H9 (cell line): ENCODE measurements around the gene MGAT5. TPM values are rescaled to one million over a fixed set of nuclear protein-coding genes. Genes with fewer than 3 reads are reported as not detected.

ENCODE experiments used
- DNase-seq: peaks from one replicate; pipeline ENCODE4 v3.0.0-alpha.2; 2017
- H2AFZ ChIP-seq: one replicate; pipeline ENCODE4 v1.6.1; 2013; ENCODE audit warnings: mild to moderate bottlenecking, low read length, control low read depth, moderate library complexity
- H2AK5ac ChIP-seq: 2 replicates; pipeline ENCODE4 v1.6.1; 2013; ENCODE audit warnings: low read length, control low read depth, mixed read lengths; ENCODE audit not compliant: insufficient read length
- H2BK120ac ChIP-seq: one replicate; pipeline ENCODE4 v1.6.1; 2013; ENCODE audit warnings: low read depth, mild to moderate bottlenecking, low read length, control low read depth, inconsistent platforms; ENCODE audit not compliant: poor library complexity, severe bottlenecking
- H2BK12ac ChIP-seq: 2 replicates; pipeline ENCODE4 v1.6.1; 2013; ENCODE audit warnings: low read length, control low read depth, mixed read lengths, low read depth; ENCODE audit not compliant: insufficient read length
- H2BK15ac ChIP-seq: 2 replicates; pipeline ENCODE4 v1.6.1; 2013; ENCODE audit warnings: low read depth, low read length, control low read depth
- H2BK20ac ChIP-seq: one replicate; pipeline ENCODE4 v1.6.1; 2013; ENCODE audit warnings: low read depth, mild to moderate bottlenecking, low read length, control low read depth, inconsistent platforms; ENCODE audit not compliant: poor library complexity, severe bottlenecking
- H2BK5ac ChIP-seq: 2 replicates; pipeline ENCODE4 v1.6.1; 2013; ENCODE audit warnings: low read length, control low read depth, mixed read lengths; ENCODE audit not compliant: insufficient read length
- H3K14ac ChIP-seq: 2 replicates; pipeline ENCODE4 v1.6.1; 2013; ENCODE audit warnings: low read length, control low read depth; ENCODE audit not compliant: insufficient read depth
- H3K18ac ChIP-seq: 2 replicates; pipeline ENCODE4 v1.6.1; 2013; ENCODE audit warnings: low read depth, mild to moderate bottlenecking, mixed read lengths, low read length, control low read depth; ENCODE audit not compliant: insufficient read length
- H3K23ac ChIP-seq: 2 replicates; pipeline ENCODE4 v1.6.1; 2013; ENCODE audit warnings: low read length, control low read depth, mixed read lengths, low read depth; ENCODE audit not compliant: insufficient read length
- H3K23me2 ChIP-seq: 2 replicates; pipeline ENCODE4 v1.6.1; 2013; ENCODE audit warnings: low read depth, mild to moderate bottlenecking, mixed read lengths, low read length, control low read depth; ENCODE audit not compliant: insufficient read length, poor library complexity, severe bottlenecking
- H3K27ac ChIP-seq: 2 replicates; pipeline ENCODE4 v1.5.1; 2013; ENCODE audit warnings: low read length, control low read depth, mixed read lengths, low read depth; ENCODE audit not compliant: insufficient read length
- H3K27me3 ChIP-seq: 2 replicates; pipeline ENCODE4 v1.6.1; 2013; ENCODE audit warnings: low read length, control low read depth, inconsistent platforms; ENCODE audit not compliant: insufficient read depth
- H3K4ac ChIP-seq: 2 replicates; pipeline ENCODE4 v1.6.1; 2013; ENCODE audit warnings: low read depth, mild to moderate bottlenecking, control low read depth, inconsistent platforms, low read length, moderate library complexity
- H3K4me1 ChIP-seq: 2 replicates; pipeline ENCODE4 v1.6.1; 2013; ENCODE audit warnings: low read length, control low read depth, inconsistent platforms; ENCODE audit not compliant: insufficient read depth
- H3K4me2 ChIP-seq: 2 replicates; pipeline ENCODE4 v1.6.1; 2013; ENCODE audit warnings: low read length, control low read depth, mixed read lengths; ENCODE audit not compliant: insufficient read length, insufficient read depth
- H3K56ac ChIP-seq: 2 replicates; pipeline ENCODE4 v1.6.1; 2013; ENCODE audit warnings: low read depth, mild to moderate bottlenecking, mixed read lengths, low read length, control low read depth; ENCODE audit not compliant: insufficient read length
- H3K79me1 ChIP-seq: 2 replicates; pipeline ENCODE4 v1.6.1; 2013; ENCODE audit warnings: low read depth, mild to moderate bottlenecking, moderate library complexity, low read length, control low read depth, inconsistent platforms; ENCODE audit not compliant: insufficient read depth, poor library complexity, severe bottlenecking
- H3K79me2 ChIP-seq: 2 replicates; pipeline ENCODE4 v1.6.1; 2013; ENCODE audit warnings: low read length, control low read depth, inconsistent platforms; ENCODE audit not compliant: insufficient read depth
- H3K9ac ChIP-seq: 2 replicates; pipeline ENCODE4 v1.6.1; 2013; ENCODE audit warnings: low read length, control low read depth, mixed read lengths; ENCODE audit not compliant: insufficient read length; ENCODE audit errors: extremely low read depth
- H3K9me3 ChIP-seq: one replicate; pipeline ENCODE4 v1.6.1; 2013; ENCODE audit warnings: low read depth, low read length, inconsistent platforms; ENCODE audit not compliant: control insufficient read depth
- H3T11ph ChIP-seq: one replicate; pipeline ENCODE4 v1.6.1; 2013; ENCODE audit warnings: mild to moderate bottlenecking, low read length, control low read depth, inconsistent platforms
- H4K20me1 ChIP-seq: one replicate; pipeline ENCODE4 v1.6.1; 2013; ENCODE audit not compliant: control insufficient read depth, insufficient read length, insufficient read depth
- H4K5ac ChIP-seq: 2 replicates; pipeline ENCODE4 v1.6.1; 2013; ENCODE audit warnings: low read depth, mild to moderate bottlenecking, mixed read lengths, low read length, control low read depth; ENCODE audit not compliant: insufficient read length
- H4K8ac ChIP-seq: replicated peaks from 2 replicates; pipeline ENCODE4 v1.6.1; 2013; ENCODE audit warnings: low read length, control low read depth, mixed read lengths, low read depth; ENCODE audit not compliant: insufficient read length
- H4K91ac ChIP-seq: 2 replicates; pipeline ENCODE4 v1.6.1; 2013; ENCODE audit warnings: low read depth, mild to moderate bottlenecking, moderate library complexity, mixed read lengths, low read length, control low read depth; ENCODE audit not compliant: insufficient read length
- H3K27ac Mint-ChIP-seq, 3 experiments: 2 replicates in 2 of 3; 3 replicates in 1 of 3; pipeline ENCODE4 v1.8.0; 2020 to 2021; ENCODE audit warnings: mixed read lengths in 3 of 3, mild to moderate bottlenecking in 1 of 3, moderate library complexity in 1 of 3
- H3K27me3 Mint-ChIP-seq: 2 replicates; pipeline ENCODE4 v1.8.0; 2021; ENCODE audit warnings: low read depth, mild to moderate bottlenecking, moderate library complexity, mixed read lengths
- H3K36me3 Mint-ChIP-seq, 3 experiments: 2 replicates in 2 of 3; 3 replicates in 1 of 3; pipeline ENCODE4 v1.8.0; 2020 to 2021; ENCODE audit warnings: low read depth in 3 of 3, mixed read lengths in 3 of 3; ENCODE audit not compliant: insufficient read depth in 1 of 3
- H3K4me1 Mint-ChIP-seq, 2 experiments: 2 replicates each; pipeline ENCODE4 v1.8.0; 2020; ENCODE audit warnings: mixed read lengths in 2 of 2
- H3K4me3 Mint-ChIP-seq, 2 experiments: 2 replicates in 1 of 2; 3 replicates in 1 of 2; pipeline ENCODE4 v1.8.0; 2020 to 2021; ENCODE audit warnings: mild to moderate bottlenecking in 2 of 2, mixed read lengths in 2 of 2, moderate library complexity in 1 of 2
- H3K9me3 Mint-ChIP-seq, 2 experiments: 2 replicates in 1 of 2; 3 replicates in 1 of 2; pipeline ENCODE4 v1.8.0; 2020; ENCODE audit warnings: mild to moderate bottlenecking in 2 of 2, mixed read lengths in 2 of 2, moderate library complexity in 1 of 2
- WGBS: extraction: QIAGEN DNeasy Blood & Tissue Kit; methylation state at CpG from one replicate; pipeline ENCODE4 v1.1.7; 2013; ENCODE audit warnings: missing lambda C conversion rate, low lambda C conversion rate, mixed read lengths; ENCODE audit not compliant: insufficient read length; ENCODE audit errors: extremely low coverage; 5-methylcytosine and 5-hydroxymethylcytosine counted together
- total RNA-seq: library from RNA; stranded (reverse); gene quantifications from 2 replicates; pipeline ENCODE4 v1.2.1, GENCODE V29; 2021
- TF ChIP-seq, protein P1 (sequence below): fragments of 200-600 bp; sonication (generic); conservative IDR thresholded peaks from 3 replicates; pipeline ENCODE4 v1.8.0; 2021; ENCODE audit warnings: antibody characterized with exemption, mild to moderate bottlenecking

Gene MGAT5
- total RNA-seq, 1 experiment from 2014 or later, result 25.7 TPM

DNA sequence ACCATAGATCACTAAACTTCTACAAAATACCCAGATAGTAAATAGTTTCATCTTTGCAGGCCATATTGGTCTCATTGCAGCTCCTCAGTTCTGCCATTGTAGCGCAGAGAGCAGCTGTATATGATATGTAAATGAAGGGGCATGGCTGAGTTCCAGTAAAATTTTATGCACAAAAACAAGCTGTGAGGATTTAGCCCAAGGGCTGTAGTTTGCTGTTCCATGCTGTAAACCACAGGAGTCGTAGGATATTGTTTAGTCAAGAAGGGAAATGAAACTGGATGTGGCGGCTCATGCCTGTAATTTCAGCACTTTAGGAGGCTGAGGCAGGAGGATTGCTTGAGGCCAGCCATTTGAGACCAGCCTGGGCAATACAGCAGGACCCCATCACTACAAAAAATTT, 83.0 kb downstream of the MGAT5 start:
- H3K9me3 Mint-ChIP-seq, result no peaks in the 10 kb centered on the region
- Histone ChIP-seq H3K56ac (no peak overlapping the region), H2AK5ac (no peak overlapping the region), H3K23ac (no peak overlapping the region), H3T11ph (no peak overlapping the region), H2BK20ac (no peak overlapping the region), H3K4me2 (no peak overlapping the region), H3K4me1 (no peaks in the 10 kb centered on the region), H2BK120ac (no peak overlapping the region), H4K5ac (no peak overlapping the region), H3K27me3 (no peaks in the 10 kb centered on the region), H3K14ac (no peak overlapping the region), H4K20me1 (no peaks in the 10 kb centered on the region), H3K4ac (no peak overlapping the region), H3K23me2 (no peaks in the 10 kb centered on the region), H2BK12ac (no peak overlapping the region), H3K79me2 (no peaks in the 10 kb centered on the region), H3K79me1 (no peaks in the 10 kb centered on the region), H3K9ac (no peak overlapping the region), H3K18ac (no peak overlapping the region), H4K8ac (no peak overlapping the region), H3K27ac (no peak overlapping the region), H2AFZ (no peak overlapping the region), H2BK15ac (no peak overlapping the region), H2BK5ac (no peak overlapping the region), H3K9me3 (no peaks in the 10 kb centered on the region), H4K91ac (no peak overlapping the region)
- H3K36me3 Mint-ChIP-seq, result no peaks in the 10 kb centered on the region; a peak in 1 of 7 replicates
- no peak overlapping the region for H3K4me3 Mint-ChIP-seq
- no CpG with 5 or more reads among the region's 3 CpGs for WGBS
- no peaks in the 10 kb centered on the region for H3K27me3 Mint-ChIP-seq
- no peaks in the 10 kb centered on the region for H3K4me1 Mint-ChIP-seq
- no peak overlapping the region for H3K27ac Mint-ChIP-seq
- DNase-seq, result no peak
- TF ChIP-seq, protein P1, sequence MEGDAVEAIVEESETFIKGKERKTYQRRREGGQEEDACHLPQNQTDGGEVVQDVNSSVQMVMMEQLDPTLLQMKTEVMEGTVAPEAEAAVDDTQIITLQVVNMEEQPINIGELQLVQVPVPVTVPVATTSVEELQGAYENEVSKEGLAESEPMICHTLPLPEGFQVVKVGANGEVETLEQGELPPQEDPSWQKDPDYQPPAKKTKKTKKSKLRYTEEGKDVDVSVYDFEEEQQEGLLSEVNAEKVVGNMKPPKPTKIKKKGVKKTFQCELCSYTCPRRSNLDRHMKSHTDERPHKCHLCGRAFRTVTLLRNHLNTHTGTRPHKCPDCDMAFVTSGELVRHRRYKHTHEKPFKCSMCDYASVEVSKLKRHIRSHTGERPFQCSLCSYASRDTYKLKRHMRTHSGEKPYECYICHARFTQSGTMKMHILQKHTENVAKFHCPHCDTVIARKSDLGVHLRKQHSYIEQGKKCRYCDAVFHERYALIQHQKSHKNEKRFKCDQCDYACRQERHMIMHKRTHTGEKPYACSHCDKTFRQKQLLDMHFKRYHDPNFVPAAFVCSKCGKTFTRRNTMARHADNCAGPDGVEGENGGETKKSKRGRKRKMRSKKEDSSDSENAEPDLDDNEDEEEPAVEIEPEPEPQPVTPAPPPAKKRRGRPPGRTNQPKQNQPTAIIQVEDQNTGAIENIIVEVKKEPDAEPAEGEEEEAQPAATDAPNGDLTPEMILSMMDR, result no peak
